K562 (cell line): ENCODE results near the gene OGFR. TPM values are rescaled to one million over a fixed set of nuclear protein-coding genes. Genes with fewer than 3 reads are reported as not detected.

Source experiments
- AFF1 ChIP-seq, 2 experiments: fragments of 450-650 bp; IDR thresholded peaks; 2 replicates each; pipeline ENCODE4 v1.6.1; 2018; ENCODE audit warnings: mild to moderate bottlenecking in 2 of 2, low read depth in 1 of 2; ENCODE audit not compliant: partially characterized antibody in 2 of 2
- CBX3 ChIP-seq, 2 experiments: IDR thresholded peaks; 1 replicate in 1 of 2; 2 replicates in 1 of 2; pipeline ENCODE4 v1.6.1; 2012; ENCODE audit warnings: inconsistent platforms in 2 of 2, low read length in 2 of 2, borderline replicate concordance in 1 of 2, control low read depth in 1 of 2
- DIDO1 ChIP-seq: fragments of 450-650 bp; IDR thresholded peaks from 2 replicates; pipeline ENCODE4 v1.6.1; 2016; ENCODE audit warnings: low read depth, missing biosample characterization, missing genetic modification characterization
- FIP1L1 ChIP-seq: fragments of 200-400 bp; formaldehyde crosslinking; IDR thresholded peaks from 2 replicates; pipeline ENCODE4 v1.6.1; 2018; ENCODE audit warnings: mild to moderate bottlenecking, low read depth, low read length; ENCODE audit not compliant: poor library complexity, severe bottlenecking
- HDAC8 ChIP-seq: fragments of 450-650 bp; IDR thresholded peaks from 2 replicates; pipeline ENCODE4 v1.6.1; 2016; ENCODE audit warnings: mild to moderate bottlenecking, missing genetic modification characterization, moderate library complexity, missing compliant biosample characterization
- HIVEP1 ChIP-seq: fragments of 250-450 bp; sonication (Bioruptor Pico); IDR thresholded peaks from 2 replicates; pipeline ENCODE4 v1.4.0; 2020; ENCODE audit warnings: mild to moderate bottlenecking
- MAFG ChIP-seq: fragments of 450-650 bp; conservative IDR thresholded peaks from 2 replicates; pipeline ENCODE4 v1.6.1; 2016; ENCODE audit warnings: missing genetic modification characterization, missing compliant biosample characterization
- NELFE ChIP-seq: IDR thresholded peaks from 2 replicates; pipeline ENCODE4 v1.6.1; 2011; ENCODE audit warnings: mild to moderate bottlenecking; ENCODE audit not compliant: insufficient read depth, insufficient read length
- SIN3A ChIP-seq, 2 experiments: fragments of 150-350 bp in 1 of 2; IDR thresholded peaks; 2 replicates each; pipeline ENCODE4 v1.6.1; 2011 to 2016; ENCODE audit warnings: borderline replicate concordance in 2 of 2, low read depth in 2 of 2, low read length in 2 of 2, mild to moderate bottlenecking in 2 of 2, moderate library complexity in 2 of 2; ENCODE audit not compliant: control insufficient read depth in 1 of 2
- TBL1XR1 ChIP-seq, 2 experiments: IDR thresholded peaks; 2 replicates each; pipeline ENCODE4 v1.6.1; 2012; ENCODE audit warnings: improper control_type of control experiment in 2 of 2, low read length in 2 of 2, mild to moderate bottlenecking in 1 of 2
- TEAD1 ChIP-seq, 2 experiments: fragments of 450-650 bp in 1 of 2; sonication (generic) in 1 of 2; formaldehyde crosslinking; IDR thresholded peaks; 2 replicates each; pipeline versions ENCODE4 v1.4.0 to v1.8.0; 2020 to 2022; ENCODE audit warnings: mild to moderate bottlenecking in 2 of 2, missing genetic modification reagents in 1 of 2
- ZNF217 ChIP-seq: sonication (generic); formaldehyde crosslinking; IDR thresholded peaks from 2 replicates; pipeline ENCODE4 v1.8.0; 2022; ENCODE audit warnings: mild to moderate bottlenecking, missing genetic modification reagents
- ZNF282 ChIP-seq: sonication (generic); formaldehyde crosslinking; IDR thresholded peaks from 2 replicates; pipeline ENCODE4 v1.8.1; 2023; ENCODE audit warnings: missing genetic modification reagents
- ZNF668 ChIP-seq: fragments of 250-450 bp; sonication (Bioruptor Pico); IDR thresholded peaks from 2 replicates; pipeline ENCODE4 v1.8.0; 2022; ENCODE audit warnings: mild to moderate bottlenecking, inconsistent platforms
- polyA plus RNA-seq, 8 experiments: library from polyadenylated mRNA; depleted of rRNA in 4 of 8; stranded (reverse) in 5 of 8; unstranded in 3 of 8; fragments of >200 nt; fragmentation: Nextera tagmentation in 2 of 8; fragmentation: Illumina TruSeq in 1 of 8; extraction: Ambion mirVana in 2 of 8; extraction: Trizol in 1 of 8; gene quantifications; 2 replicates each; pipeline versions ENCODE4 v1.2.1 to v1.2.3, GENCODE V29; 2011 to 2014; ENCODE audit warnings: inconsistent platforms in 1 of 8, missing spikeins in 1 of 8
- total RNA-seq, 7 experiments: library from RNA; depleted of rRNA in 6 of 7; stranded (reverse); fragments of >200 nt in 6 of 7; fragmentation: Illumina TruSeq in 2 of 7; extraction: Trizol in 2 of 7; gene quantifications; 2 replicates each; pipeline versions ENCODE4 v1.2.1 to v1.2.3, GENCODE V29; 2011 to 2021; ENCODE audit warnings: low replicate concordance in 1 of 7
- TF ChIP-seq, protein P1 (sequence below): fragments of 250-450 bp; sonication (Bioruptor Pico); IDR thresholded peaks from 2 replicates; pipeline ENCODE4 v1.4.0; 2020; ENCODE audit warnings: mild to moderate bottlenecking, moderate library complexity
- TF ChIP-seq, protein P2 (sequence below): fragments of 200-800 bp; sonication (Bioruptor generic); IDR thresholded peaks from 2 replicates; pipeline ENCODE4 v1.6.1; 2016; ENCODE audit warnings: missing genetic modification characterization, missing compliant biosample characterization

Gene OGFR
- total and polyA plus RNA-seq, 9 of the 15 experiments (the other 6 are each of a cell fraction or from before 2014, with no cell fraction given): 0.39 to 56.3 (median 17.5) TPM

DNA sequence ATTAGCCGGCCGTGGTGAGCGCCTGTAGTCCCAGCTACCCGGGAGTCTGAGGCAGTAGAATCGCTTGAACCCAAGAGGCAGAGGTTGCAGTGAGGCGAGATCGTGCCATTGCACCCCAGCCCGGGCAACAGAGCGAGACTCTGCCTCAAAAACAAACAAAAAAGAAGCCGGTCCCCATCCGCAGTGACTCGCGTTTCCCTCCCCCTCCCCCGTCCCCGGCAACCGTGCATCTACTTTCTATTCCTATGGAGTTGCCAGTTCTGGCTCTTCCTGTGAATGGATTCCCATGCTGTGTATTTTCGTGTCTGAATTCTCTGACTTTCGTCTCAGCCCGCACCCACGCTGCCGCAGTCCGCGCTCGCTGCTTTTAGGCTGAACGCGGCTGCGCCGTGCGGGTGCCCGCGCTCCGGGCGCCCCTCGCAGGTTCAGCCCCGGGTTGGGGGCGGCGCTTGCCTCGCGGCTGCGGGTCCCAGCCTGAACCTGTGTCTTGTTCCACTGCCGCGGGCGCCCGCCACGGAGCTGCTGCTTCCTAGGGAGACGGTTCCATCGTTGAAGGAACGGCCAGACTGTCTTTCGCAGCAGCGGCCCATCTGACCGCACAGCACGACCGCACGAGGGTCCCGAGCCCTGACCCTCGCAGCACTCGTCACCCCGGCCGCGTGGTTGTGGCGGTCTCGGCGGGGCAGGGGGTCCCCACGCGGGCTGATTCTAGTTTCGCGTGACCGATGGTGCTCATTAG is 9.4 kb upstream of the OGFR start (continued):
- TF ChIP-seq, protein P1, sequence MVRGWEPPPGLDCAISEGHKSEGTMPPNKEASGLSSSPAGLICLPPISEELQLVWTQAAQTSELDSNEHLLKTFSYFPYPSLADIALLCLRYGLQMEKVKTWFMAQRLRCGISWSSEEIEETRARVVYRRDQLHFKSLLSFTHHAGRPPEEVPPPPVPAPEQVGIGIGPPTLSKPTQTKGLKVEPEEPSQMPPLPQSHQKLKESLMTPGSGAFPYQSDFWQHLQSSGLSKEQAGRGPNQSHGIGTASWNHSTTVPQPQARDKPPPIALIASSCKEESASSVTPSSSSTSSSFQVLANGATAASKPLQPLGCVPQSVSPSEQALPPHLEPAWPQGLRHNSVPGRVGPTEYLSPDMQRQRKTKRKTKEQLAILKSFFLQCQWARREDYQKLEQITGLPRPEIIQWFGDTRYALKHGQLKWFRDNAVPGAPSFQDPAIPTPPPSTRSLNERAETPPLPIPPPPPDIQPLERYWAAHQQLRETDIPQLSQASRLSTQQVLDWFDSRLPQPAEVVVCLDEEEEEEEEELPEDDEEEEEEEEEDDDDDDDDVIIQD (CRISPR knock-in tag): no peak
- no peak for TF ChIP-seq TBL1XR1 (IDR thresholded peaks at IDR 0.05; ENCODE audit: low read length in 2 of 2)
- TF ChIP-seq, protein P2, sequence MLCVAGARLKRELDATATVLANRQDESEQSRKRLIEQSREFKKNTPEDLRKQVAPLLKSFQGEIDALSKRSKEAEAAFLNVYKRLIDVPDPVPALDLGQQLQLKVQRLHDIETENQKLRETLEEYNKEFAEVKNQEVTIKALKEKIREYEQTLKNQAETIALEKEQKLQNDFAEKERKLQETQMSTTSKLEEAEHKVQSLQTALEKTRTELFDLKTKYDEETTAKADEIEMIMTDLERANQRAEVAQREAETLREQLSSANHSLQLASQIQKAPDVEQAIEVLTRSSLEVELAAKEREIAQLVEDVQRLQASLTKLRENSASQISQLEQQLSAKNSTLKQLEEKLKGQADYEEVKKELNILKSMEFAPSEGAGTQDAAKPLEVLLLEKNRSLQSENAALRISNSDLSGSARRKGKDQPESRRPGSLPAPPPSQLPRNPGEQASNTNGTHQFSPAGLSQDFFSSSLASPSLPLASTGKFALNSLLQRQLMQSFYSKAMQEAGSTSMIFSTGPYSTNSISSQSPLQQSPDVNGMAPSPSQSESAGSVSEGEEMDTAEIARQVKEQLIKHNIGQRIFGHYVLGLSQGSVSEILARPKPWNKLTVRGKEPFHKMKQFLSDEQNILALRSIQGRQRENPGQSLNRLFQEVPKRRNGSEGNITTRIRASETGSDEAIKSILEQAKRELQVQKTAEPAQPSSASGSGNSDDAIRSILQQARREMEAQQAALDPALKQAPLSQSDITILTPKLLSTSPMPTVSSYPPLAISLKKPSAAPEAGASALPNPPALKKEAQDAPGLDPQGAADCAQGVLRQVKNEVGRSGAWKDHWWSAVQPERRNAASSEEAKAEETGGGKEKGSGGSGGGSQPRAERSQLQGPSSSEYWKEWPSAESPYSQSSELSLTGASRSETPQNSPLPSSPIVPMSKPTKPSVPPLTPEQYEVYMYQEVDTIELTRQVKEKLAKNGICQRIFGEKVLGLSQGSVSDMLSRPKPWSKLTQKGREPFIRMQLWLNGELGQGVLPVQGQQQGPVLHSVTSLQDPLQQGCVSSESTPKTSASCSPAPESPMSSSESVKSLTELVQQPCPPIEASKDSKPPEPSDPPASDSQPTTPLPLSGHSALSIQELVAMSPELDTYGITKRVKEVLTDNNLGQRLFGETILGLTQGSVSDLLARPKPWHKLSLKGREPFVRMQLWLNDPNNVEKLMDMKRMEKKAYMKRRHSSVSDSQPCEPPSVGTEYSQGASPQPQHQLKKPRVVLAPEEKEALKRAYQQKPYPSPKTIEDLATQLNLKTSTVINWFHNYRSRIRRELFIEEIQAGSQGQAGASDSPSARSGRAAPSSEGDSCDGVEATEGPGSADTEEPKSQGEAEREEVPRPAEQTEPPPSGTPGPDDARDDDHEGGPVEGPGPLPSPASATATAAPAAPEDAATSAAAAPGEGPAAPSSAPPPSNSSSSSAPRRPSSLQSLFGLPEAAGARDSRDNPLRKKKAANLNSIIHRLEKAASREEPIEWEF (CRISPR knock-in tag): no peak
- TF ChIP-seq DIDO1 (tag): no peak
- no peak for TF ChIP-seq ZNF217
- TF ChIP-seq MAFG: no peak
- TF ChIP-seq ZNF282 (CRISPR knock-in tag): 0 out of 2 replicates have a peak, but pooled peaks have one; percentile 74
- TF ChIP-seq CBX3 (IDR thresholded peaks at IDR 0.05; ENCODE audit: borderline replicate concordance in 1 of 2, low read length in 2 of 2): no peak
- no peak for TF ChIP-seq TEAD1 (CRISPR knock-in tag; IDR thresholded peaks at IDR 0.05)
- TF ChIP-seq AFF1 (IDR thresholded peaks at IDR 0.05; ENCODE audit: low read depth in 1 of 2, partially characterized antibody in 2 of 2): peak in 1 of 2 experiments; percentile 76
- no peak for TF ChIP-seq HIVEP1 (CRISPR knock-in tag)
- peak; percentile 28 to 36; a peak in 1 of 4 replicates for TF ChIP-seq SIN3A (IDR thresholded peaks at IDR 0.05; ENCODE audit: borderline replicate concordance in 2 of 2, control insufficient read depth in 1 of 2, low read depth in 2 of 2, low read length in 2 of 2)
- no peak for TF ChIP-seq ZNF668 (CRISPR knock-in tag)
- TF ChIP-seq NELFE: no peak
- TF ChIP-seq HDAC8 (tag): no peak
- peak; percentile 74 for TF ChIP-seq FIP1L1
